SKM-1 (cell line): ENCODE results near the gene GOLGA6L2.
A peak's percentile ranks its signal among the peaks of the same experiment; 100 is the strongest.
"Not testable (repeated sequence)": the region's sequence is repeated elsewhere in the genome, so short reads cannot be mapped to it uniquely, and the experiment has no call there.

Source experiments
- DNase-seq: peaks from one replicate; lab custom pipeline; 2025; ENCODE audit not compliant: unreplicated experiment; lab: John Stamatoyannopoulos, UW

Gene GOLGA6L2, protein sequence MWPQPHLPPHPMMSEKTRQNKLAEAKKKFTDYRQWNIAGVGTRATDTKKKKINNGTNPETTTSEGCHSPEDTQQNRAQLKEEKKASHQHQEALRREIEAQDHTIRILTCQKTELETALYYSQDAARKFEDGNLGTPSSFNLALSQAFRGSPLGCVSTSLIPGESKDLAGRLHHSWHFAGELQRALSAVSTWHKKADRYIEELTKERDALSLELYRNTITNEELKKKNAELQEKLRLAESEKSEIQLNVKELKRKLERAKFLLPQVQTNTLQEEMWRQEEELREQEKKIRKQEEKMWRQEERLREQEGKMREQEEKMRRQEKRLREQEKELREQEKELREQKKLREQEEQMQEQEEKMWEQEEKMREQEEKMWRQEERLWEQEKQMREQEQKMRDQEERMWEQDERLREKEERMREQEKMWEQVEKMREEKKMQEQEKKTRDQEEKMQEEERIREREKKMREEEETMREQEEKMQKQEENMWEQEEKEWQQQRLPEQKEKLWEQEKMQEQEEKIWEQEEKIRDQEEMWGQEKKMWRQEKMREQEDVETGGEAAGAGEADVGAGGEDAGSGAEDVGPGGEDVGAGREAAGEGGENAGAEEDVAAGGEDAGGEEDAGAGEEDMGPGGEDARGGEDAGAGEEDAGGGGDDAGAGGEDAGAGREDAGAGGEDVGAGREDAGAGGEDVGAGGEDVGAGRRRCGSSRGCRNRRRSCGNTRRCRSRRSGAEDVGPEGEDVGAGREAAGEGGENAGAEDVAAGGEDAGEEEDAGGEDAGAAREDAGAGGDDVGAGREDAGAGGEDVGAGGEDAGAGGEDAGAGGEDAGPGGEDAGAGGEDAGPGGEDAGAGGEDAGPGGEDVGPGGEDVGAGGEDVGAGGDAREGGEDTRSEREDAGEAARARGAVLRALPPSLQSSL

DNA sequence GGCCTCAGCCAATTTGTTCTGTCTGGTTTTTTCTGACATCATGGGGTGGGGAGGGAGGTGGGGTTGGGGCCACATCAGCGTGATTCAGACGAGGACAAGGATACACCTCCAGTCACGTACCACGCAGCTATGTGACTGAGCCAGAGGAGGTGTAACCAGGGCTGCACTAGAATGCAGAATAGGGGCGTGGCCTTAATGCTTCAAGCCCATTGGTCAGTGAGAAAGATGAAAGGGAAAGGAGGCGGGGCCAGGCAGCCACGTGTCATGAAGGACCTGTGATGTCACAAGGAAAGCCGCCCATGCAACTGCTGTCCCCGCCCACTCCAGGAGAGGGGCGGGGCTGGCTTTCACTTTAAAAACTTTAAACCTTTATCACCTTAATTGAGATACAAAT is at the start of gene GOLGA6L2:
Gene GOLGA6L2, minus strand, starts transcription at position 137 of the 394 bp plus-strand sequence. Its CDS starts 62 bp downstream, at position 75.
- no peak for DNase-seq

DNA sequence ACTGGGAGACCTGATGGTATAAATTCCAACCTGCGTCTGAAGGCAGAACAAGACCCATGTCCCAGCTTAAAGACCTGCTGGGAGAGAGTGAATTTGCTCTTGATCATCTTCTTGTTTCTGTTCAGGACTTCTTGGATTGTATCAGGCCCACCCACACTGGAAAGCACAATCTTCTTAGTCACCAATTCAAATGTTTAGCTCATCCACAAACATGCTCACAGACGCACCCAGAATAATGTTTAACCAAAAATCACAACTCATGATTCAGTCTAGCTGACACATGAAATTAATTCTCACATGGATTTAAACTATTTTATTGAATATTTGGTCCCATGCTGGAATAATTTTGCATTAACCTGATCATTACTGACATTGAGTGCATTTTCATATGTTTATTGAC is 37.8 kb upstream of the GOLGA6L2 start:
- no peak for DNase-seq

DNA sequence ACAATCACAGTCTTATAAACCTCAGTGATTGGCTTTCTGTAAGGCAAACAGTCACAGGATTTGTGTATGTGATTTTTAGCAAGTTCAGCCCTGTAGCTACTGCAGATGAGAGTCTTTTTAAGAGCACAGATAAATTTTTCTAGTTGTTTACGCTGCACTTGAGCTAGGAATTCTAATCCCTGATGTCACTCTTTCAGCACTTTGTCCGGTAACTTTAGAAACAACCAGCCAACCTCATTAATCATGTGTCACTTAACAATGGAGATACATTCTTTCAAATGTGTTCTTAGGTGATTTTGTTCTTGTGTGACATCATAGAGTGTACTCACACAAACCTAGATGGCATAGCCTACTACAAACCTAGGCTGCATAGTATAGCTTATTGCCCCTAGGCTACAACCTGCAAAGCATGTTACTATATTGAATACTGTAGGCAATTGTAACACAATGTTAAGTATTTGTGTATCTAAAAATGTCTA is 36.8 kb upstream of the GOLGA6L2 start:
- no peak for DNase-seq

DNA sequence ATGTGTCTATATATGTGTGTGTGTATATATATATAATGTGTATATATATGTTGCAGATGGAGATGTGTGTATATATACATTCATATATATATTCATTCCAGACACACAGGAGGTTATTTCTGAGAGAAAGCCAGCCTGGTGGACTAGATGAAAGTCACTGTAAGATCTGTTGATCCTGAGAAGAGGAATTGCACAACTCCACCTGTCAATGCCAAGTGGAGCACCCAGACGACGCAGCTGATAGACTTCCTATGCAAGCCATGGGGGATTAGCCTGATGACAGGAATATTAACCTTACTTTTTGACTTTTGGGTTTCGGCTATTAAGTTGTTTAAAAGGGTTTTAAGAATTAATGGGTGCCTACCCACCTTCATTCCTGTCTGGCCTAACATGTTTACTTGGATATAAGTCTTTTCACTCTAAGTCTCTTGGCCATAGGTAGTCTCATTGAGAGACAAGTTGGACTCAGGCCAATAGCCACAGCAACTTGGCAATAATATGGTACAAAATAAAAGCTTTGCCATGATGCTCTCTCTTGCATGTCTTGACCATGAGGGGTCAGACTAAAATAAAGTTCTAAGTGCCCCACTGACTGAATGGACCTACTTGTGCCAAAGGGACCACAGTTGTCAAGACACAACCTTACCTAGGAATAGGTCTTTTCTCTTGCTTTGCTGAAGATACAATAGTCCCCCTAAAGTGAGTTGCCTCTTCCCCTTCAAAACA is 35.9 kb upstream of the GOLGA6L2 start:
- no peak for DNase-seq

DNA sequence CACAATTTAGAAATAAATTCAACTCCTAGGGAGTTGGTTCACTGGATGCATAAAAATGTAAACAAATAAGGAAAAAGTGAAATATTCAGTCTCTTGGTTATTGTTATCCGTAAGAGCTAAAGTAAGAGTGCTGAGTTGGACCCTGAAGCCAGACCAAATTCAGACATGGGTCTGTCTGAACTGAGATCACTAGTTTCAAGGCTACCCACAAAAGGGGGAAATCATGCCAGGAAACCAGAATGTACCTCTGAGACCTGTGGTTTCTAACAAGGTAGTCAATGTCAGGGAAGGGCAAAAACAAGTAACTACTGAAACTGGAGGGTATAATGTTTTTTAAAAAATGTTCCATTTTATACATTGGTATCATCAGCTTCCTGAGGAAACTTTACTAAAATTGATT is 35.2 kb upstream of the GOLGA6L2 start:
- DNase-seq: no peak

DNA sequence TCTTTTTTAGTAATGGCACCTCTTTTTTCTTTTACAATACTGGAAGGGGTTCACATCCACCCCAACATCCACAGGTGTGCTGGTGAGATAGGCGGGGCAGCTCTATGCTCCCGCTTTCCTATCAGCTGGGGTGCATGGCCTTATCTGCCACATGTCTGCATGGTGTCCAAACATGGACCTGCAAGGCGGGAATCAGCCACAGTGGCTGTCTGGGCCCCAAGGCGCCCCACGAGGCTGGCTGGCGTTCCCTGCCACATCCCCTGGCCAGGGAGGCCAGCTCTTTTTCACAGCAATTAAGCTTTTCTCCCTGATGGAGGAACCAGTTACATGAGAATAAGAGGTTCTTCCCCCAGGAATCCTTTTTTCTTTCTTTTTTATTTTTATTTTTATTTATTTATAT is 30.9 kb upstream of the GOLGA6L2 start:
- DNase-seq: no peak

DNA sequence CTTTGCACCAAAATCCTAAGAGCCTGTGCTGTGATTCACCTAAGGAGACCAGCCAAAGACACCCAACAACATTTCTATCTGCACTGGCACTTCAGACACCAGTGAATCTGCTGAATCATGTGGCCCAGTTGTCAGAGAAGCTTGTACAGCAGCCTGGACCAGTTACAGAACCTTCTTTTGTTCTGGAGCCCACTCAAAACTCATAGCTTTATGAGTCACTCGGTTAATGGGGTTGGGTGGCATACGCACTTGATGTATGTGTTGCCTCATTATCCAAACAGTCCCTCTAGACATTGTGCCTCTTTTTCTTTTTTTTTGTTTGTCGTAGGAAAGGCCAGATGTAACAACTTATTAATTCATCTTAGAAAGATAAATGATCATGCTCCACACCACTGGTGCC is 25.6 kb upstream of the GOLGA6L2 start:
- DNase-seq: no peak

DNA sequence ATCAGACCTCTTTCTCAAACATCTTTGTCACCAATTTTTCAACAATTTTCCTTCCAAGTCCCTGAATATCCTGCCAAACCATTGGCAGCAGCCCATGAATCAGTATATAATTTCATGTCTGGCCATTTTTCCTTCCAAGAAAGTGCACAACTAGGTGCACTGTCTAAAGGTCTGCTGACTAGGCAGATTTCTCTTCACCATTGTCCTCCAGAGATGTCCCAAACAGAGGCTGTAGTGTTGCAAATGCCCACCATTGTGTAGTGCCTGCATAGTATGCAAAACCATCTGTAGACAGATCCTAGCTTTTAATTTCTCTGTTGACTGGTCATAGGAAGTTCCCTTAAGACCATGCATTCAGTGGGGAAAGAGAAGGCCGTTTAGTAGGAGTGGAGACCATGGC is 25.0 kb upstream of the GOLGA6L2 start:
- DNase-seq: no peak

DNA sequence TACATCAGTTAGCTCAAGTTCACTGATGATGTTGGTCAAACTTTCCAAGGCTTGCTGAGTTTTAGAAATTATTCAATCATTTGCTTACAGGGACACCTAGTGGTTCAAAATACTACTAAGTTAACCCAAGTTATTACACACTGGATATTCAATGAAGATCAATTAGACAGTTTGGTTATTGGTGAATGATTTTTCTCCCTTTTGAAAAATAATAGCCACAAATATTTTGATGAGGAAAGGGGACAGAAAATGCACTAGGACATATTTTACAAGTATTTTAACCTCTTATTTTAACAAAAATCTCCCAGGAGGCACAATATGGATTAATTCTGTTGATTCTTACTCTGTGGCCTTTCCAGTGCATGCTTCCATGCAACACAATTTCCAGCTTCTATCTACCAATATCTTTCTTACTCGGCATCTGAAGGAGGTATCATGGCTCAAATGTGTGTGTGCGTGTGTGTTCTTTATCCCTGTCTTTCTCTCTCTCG is 20.1 kb upstream of the GOLGA6L2 start:
- peak; percentile 26 for DNase-seq

DNA sequence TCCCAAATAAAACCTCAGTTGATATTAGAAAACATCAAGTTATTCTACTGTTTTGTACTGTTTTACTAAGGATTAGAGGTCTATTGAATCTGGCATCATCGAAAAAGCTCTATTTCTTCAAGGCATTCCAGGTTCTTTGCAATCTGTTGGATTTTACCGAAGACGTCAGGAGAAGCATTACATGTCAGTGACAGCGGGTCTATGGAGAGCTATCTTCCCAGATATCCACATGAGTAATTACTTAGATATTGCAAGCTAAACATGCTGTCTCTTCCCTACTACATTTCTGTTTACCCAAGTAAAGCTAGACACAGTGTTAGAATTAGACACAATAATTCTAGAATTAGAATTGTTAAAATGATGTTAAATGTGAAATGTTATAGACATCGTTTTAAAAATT is 10.8 kb upstream of the GOLGA6L2 start:
- no peak for DNase-seq

DNA sequence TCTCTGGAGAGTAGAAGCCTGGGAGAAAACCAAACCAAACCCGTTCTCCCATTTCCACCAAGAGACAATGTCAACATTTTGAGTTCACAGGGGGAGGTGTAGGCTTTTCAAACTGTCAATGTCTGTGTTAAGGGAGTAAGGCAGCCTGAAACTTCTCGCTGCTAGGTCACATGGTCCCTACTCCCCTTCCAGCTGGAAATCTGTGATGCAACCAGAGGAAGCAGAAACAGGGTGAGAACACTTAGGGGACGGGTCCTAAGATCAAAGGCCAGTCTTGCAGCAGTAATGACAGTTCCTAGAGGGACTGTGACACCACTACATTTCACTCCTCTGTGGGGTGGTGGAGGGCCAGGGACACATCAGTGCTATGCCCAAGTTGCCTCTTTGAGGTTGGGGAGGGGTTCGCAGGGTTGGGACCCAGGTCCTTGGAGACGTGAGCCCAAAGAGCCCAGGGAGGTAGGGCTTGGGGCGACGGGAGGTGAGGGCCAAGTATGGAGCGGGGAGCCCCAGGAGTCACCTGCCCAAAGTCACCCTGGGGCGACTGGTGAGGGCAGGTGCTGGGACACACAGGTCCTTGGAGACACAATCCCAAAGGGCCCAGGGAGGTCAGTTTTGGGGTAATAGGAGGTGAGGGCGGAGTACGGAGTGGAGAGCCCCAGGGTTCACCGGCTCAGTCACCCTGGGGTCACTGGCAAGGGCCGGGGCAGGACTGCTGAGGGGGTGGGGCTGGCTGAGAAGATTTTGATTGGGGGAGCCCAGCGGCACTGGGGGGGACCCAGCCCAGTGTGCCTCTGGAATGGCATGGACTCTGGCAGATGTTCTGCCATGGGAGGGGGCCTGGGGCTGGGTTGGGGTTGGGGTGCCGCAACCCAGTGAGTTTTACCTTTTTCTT is 582 bp downstream of the GOLGA6L2 start:
- no peak for DNase-seq

DNA sequence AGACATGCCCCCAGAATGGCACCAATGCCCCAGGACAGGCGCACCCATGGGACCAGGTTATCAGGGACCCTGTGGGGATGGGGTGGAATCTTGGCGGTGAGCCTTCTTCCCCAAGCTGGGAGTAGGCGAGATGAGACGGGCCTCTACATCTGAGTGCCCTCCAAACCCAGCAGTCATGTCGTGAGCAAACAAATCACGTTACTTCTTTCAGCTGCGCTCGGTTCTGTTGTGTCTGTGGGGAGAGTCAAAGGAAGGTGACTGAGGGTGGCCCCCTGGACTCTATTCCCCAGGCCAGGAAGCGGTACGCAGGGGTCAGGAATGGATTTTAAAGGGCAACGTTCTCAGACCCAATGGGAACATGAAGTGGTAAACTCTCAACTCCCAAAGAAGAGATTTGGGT is 2.8 kb downstream of the GOLGA6L2 start:
- no peak for DNase-seq

DNA sequence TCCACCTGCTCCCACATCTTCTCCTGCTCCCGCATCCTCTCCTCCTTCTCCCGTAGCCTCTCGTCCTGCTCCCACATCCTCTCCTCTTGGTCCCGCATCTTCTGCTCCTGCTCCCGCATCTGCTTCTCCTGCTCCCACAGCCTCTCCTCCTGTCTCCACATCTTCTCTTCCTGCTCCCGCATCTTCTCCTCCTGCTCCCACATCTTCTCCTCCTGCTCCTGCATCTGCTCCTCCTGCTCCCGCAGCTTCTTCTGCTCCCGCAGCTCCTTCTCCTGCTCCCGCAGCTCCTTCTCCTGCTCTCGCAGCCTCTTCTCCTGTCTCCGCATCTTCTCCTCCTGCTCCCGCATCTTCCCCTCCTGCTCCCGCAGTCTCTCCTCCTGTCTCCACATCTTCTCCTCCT is 5.8 kb downstream of the GOLGA6L2 start:
- no peak for DNase-seq

DNA sequence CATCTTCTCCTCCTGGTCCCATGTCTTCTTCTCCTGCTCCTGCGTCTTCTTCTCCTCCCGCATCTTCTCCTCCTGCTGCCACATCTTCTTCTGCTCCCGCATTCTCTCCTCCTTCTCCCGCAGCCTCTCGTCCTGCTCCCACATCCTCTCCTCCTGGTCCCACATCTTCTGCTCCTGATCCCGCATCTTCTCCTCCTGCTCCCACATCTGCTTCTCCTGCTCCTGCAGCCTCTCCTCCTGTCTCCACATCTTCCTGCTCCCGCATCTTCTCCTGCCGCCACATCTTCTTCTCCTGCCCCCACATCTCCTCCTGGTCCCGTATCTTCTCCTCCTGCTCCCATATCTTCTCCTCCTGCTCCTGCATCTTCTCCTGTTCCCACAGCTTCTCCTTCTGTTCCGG is 6.4 kb downstream of the GOLGA6L2 start:
- DNase-seq: no peak

DNA sequence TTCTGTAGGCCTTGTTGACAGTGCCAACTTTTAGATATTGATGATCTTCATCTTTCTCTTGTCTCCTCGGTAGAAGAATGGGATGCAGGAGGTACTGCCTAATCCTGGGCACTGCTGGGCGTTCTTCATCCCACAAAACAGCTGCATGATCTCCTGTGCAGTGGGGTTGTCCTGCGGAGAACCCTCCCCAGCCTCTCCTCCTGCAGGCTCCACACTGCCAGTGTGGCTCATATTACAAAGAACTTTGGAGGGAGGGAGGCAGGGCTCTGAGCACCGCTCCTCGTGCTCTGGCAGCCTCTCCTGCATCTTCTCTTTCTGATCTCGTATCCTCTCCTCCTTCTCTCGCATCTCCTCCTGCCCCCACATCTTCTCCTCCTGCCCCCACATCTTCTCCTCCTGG is 7.5 kb downstream of the GOLGA6L2 start:
- no peak for DNase-seq

DNA sequence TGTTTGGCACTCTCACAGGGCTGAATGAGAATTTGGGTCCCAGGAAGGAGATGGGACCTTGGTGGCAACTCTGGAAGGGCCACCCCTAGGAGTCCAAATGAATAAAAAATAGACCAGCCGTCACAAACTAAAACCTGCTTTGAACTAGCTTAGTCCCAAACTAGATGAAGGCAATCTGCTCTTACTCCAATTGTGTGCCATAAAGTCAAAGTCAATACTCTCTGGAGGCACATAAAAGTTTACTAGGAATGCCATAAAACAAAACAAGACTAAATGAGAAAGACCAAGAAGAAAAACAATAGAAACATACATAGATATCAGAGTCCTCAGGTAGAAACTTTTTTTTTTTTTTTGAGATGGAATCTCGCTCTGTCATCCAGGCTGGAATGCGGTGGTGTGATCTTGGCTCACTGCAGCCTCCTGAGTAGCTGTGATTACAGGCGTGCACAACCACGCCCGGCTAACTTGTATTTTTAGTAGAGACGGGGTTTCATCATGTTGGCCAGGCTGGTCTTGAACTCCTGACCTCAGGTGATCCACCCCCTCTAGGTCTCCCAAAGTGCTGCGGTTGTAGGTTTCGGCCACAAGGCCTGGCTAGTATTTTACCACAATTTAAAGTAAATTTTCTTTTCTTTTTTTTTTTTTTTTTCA is 8.1 kb downstream of the GOLGA6L2 start:
- DNase-seq: no peak

DNA sequence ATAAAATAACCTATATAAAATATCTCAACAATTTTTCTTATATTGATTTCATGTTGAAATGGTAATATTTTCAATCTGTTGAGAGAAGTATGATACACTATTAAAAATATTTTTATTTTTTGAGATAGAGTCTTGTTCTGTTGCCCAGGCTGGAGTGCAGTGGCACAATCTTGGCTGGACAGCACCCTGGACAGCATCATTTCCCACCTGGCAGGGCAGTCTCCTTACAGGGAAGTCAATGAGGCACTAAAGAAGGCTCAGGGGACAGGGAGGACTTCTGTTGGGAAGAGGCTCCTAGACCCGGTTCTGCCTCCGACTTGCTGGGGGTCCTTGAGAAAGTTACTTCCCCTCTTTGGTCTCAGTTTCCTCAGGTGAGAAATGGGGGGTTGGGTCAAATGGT is 9.4 kb downstream of the GOLGA6L2 start:
- no peak for DNase-seq

DNA sequence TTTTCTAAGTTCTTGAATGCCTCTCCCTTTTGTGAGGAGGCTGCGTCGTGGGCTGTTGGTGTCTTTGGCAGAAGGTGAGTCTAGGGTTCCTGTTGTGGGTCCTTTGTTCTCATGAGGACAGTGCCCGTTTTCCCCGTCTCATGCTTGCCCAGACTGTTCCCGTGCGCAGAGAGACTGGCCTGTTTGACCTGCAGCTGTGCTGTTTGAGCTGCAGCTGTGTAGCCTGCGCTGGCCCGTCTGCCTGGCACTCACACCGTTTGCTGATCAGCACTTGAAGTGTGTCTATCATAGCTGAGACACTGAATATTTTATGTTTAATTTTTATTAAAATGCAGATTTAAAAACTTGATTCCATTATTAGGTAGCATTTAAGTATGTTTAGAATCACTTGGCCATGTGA is 9.9 kb downstream of the GOLGA6L2 start:
- no peak for DNase-seq

DNA sequence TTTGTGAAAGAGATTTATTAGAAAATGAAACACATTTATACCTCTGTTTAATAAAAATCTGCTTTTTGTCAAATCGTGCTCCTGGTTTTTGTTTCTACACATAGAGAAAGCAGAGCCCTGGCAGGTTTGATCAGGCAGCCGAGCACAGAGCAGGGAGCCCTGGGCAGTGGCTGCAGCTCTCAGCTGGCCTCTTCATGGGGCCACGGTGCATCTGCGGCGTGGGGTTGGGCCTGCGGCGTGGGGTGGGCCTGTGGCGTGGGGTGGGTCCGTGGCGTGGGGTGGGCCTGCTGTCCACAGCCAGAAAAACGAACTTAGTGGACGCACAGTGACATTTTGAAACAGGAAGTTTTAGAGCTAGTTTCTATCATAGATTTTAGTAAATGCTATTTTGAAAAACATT is 10.6 kb downstream of the GOLGA6L2 start:
- DNase-seq: no peak

DNA sequence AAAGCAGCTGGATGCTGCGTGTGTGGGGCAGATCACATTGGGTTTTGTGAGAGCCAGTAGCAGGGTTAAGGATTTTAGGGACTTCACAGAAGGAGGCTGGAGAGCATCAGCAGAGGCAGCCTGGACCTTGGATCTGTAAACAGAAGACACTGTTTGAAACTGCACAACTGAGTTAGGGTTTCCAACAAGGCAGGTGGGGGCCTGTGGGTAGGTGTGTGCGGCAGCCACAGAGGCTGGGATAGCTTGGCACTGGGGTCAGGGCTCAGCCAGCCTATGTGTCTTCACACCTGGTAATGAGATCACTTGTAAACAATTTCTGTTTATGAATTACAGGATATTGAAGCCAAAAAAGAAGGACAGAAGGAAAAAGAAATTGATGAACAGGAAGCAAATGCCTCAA is 12.3 kb downstream of the GOLGA6L2 start:
- not testable (repeated sequence) for DNase-seq
